IMR-90 (cell line): Measurements from ENCODE around the gene CORO7. TPM values are rescaled to one million over a fixed set of nuclear protein-coding genes. Genes with fewer than 3 reads are reported as not detected.

Experiments used
- ATAC-seq: fragments of 200-7000 bp; cut with Tn5 transposase; 2 replicates; pipeline ENCODE4 v1.9.1; 2020; ENCODE audit warnings: low read depth, mild to moderate bottlenecking, moderate library complexity
- BruUV-seq: library from RNA; stranded (reverse); fragments of 400-500 nt; replicated peaks from 2 replicates; lab custom pipeline; 2021; lab: Mats Ljungman, UMichigan
- CTCF ChIA-PET: fragments of 300-600 bp; formaldehyde crosslinking; extraction: SDS; loops from one replicate; lab custom pipeline; 2021; ENCODE audit warnings: antibody characterized with exemption; lab: Yijun Ruan, JAX
- POLR2A ChIA-PET: fragments of 300-600 bp; sonication (Branson Sonifier 250); formaldehyde crosslinking; loops from one replicate; lab custom pipeline; 2022; ENCODE audit warnings: antibody characterized with exemption; ENCODE audit not compliant: unreplicated experiment; lab: Charles Lee
- DNase-seq: peaks from one replicate; pipeline ENCODE4 v3.0.0; 2013
- H2AFZ ChIP-seq: replicated peaks from 2 replicates; pipeline ENCODE3; 2013; ENCODE audit warnings: low read length, mild to moderate bottlenecking; ENCODE audit not compliant: poor library complexity
- H2AK5ac ChIP-seq: 2 replicates; pipeline ENCODE4 v1.6.1; 2013; ENCODE audit warnings: low read depth, low read length, inconsistent platforms
- H2AK9ac ChIP-seq: replicated peaks from 2 replicates; pipeline ENCODE3; 2013; ENCODE audit warnings: mild to moderate bottlenecking, low read depth, low read length, moderate library complexity; ENCODE audit not compliant: poor library complexity
- H2BK120ac ChIP-seq: 2 replicates; pipeline ENCODE4 v1.6.1; 2013; ENCODE audit warnings: low read depth, low read length, inconsistent platforms
- H2BK15ac ChIP-seq: 3 replicates; pipeline ENCODE4 v1.6.1; 2013; ENCODE audit warnings: low read depth, low read length, inconsistent platforms
- H2BK20ac ChIP-seq: 2 replicates; pipeline ENCODE4 v1.6.1; 2013; ENCODE audit warnings: low read depth, mild to moderate bottlenecking, inconsistent platforms, low read length, moderate library complexity
- H2BK5ac ChIP-seq: 2 replicates; pipeline ENCODE4 v1.6.1; 2013; ENCODE audit warnings: mild to moderate bottlenecking, low read depth, low read length, inconsistent platforms; ENCODE audit not compliant: poor library complexity, severe bottlenecking
- H3K14ac ChIP-seq: replicated peaks from 2 replicates; pipeline ENCODE4 v1.6.1; 2013; ENCODE audit warnings: low read depth, low read length, inconsistent platforms
- H3K18ac ChIP-seq: 2 replicates; pipeline ENCODE4 v1.6.1; 2013; ENCODE audit warnings: low read depth, low read length, control low read depth
- H3K23ac ChIP-seq: 2 replicates; pipeline ENCODE4 v1.6.1; 2013; ENCODE audit warnings: low read depth, low read length, inconsistent platforms
- H3K27ac ChIP-seq: 2 replicates; pipeline ENCODE4 v1.5.1; 2013; ENCODE audit warnings: mild to moderate bottlenecking, control low read depth, low read length; ENCODE audit not compliant: insufficient read depth
- H3K27me3 ChIP-seq: 2 replicates; pipeline ENCODE4 v1.6.1; 2013; ENCODE audit warnings: low read length; ENCODE audit not compliant: control insufficient read depth, insufficient read depth
- H3K36me3 ChIP-seq: 2 replicates; pipeline ENCODE4 v1.6.1; 2013; ENCODE audit warnings: low read length, mixed read lengths; ENCODE audit not compliant: control insufficient read depth, insufficient read depth
- H3K4ac ChIP-seq: 2 replicates; pipeline ENCODE4 v1.6.1; 2013; ENCODE audit warnings: low read depth, low read length, inconsistent platforms
- H3K4me1 ChIP-seq: 2 replicates; pipeline ENCODE4 v1.6.1; 2013; ENCODE audit warnings: low read length, mixed read lengths; ENCODE audit not compliant: control insufficient read depth, insufficient read depth
- H3K4me2 ChIP-seq: 2 replicates; pipeline ENCODE4 v1.6.1; 2013; ENCODE audit warnings: low read depth, mild to moderate bottlenecking, control low read depth, low read length, moderate library complexity
- H3K4me3 ChIP-seq: 2 replicates; pipeline ENCODE4 v1.5.1; 2013; ENCODE audit warnings: low read depth, mild to moderate bottlenecking, control low read depth, low read length, moderate library complexity; ENCODE audit not compliant: insufficient read depth
- H3K56ac ChIP-seq: 2 replicates; pipeline ENCODE4 v1.6.1; 2013; ENCODE audit warnings: low read length, inconsistent platforms; ENCODE audit not compliant: insufficient read depth; ENCODE audit errors: extremely low read depth
- H3K79me1 ChIP-seq, 2 experiments: 2 replicates each; pipeline ENCODE4 v1.6.1; 2013; ENCODE audit warnings: low read length in 2 of 2, inconsistent platforms in 1 of 2, low read depth in 1 of 2
- H3K9ac ChIP-seq: 2 replicates; pipeline ENCODE4 v1.6.1; 2013; ENCODE audit warnings: low read depth, low read length, control low read depth
- H3K9me1 ChIP-seq: 2 replicates; pipeline ENCODE4 v1.6.1; 2013; ENCODE audit warnings: low read length, inconsistent platforms; ENCODE audit not compliant: insufficient read depth
- H3K9me3 ChIP-seq: 2 replicates; pipeline ENCODE4 v1.6.1; 2013; ENCODE audit warnings: low read length; ENCODE audit not compliant: control insufficient read depth, insufficient read depth
- H4K20me1 ChIP-seq: 2 replicates; pipeline ENCODE4 v1.6.1; 2013; ENCODE audit warnings: low read length, inconsistent platforms; ENCODE audit not compliant: insufficient read depth
- H4K5ac ChIP-seq: 2 replicates; pipeline ENCODE4 v1.6.1; 2013; ENCODE audit warnings: mild to moderate bottlenecking, low read depth, low read length, control low read depth
- H4K8ac ChIP-seq, 2 experiments: 2 replicates each; pipeline ENCODE4 v1.6.1; 2013; ENCODE audit warnings: low read depth in 2 of 2, low read length in 2 of 2, control low read depth in 1 of 2, inconsistent platforms in 1 of 2
- H4K91ac ChIP-seq: 2 replicates; pipeline ENCODE4 v1.6.1; 2013; ENCODE audit warnings: low read depth, low read length, inconsistent platforms; ENCODE audit not compliant: insufficient read depth
- BHLHE40 ChIP-seq: fragments of 150-350 bp; IDR thresholded peaks from 2 replicates; pipeline ENCODE4 v1.6.1; 2016; ENCODE audit warnings: mild to moderate bottlenecking, low read depth, low read length
- CEBPB ChIP-seq: IDR thresholded peaks from 2 replicates; pipeline ENCODE4 v1.6.1; 2012; ENCODE audit warnings: low read depth, low read length, improper control_type of control experiment
- CHD1 ChIP-seq: IDR thresholded peaks from 2 replicates; pipeline ENCODE4 v1.6.1; 2012; ENCODE audit warnings: low read depth, low read length, improper control_type of control experiment
- CTCF ChIP-seq: conservative IDR thresholded peaks from 2 replicates; pipeline ENCODE4 v1.5.1; 2012; ENCODE audit warnings: mild to moderate bottlenecking, low read depth, low read length, improper control_type of control experiment
- MAFK ChIP-seq: IDR thresholded peaks from 2 replicates; pipeline ENCODE4 v1.6.1; 2012; ENCODE audit warnings: low read depth, low read length, improper control_type of control experiment
- NFE2L2 ChIP-seq: fragments of 150-350 bp; IDR thresholded peaks from 2 replicates; pipeline ENCODE4 v1.6.1; 2016; ENCODE audit warnings: low read depth, mild to moderate bottlenecking, low read length
- RAD21 ChIP-seq: IDR thresholded peaks from 2 replicates; pipeline ENCODE4 v1.6.1; 2012; ENCODE audit warnings: low read length, improper control_type of control experiment
- SMC3 ChIP-seq: fragments of 150-350 bp; IDR thresholded peaks from 2 replicates; pipeline ENCODE4 v1.6.1; 2016; ENCODE audit warnings: low read depth, mild to moderate bottlenecking, antibody characterized with exemption, low read length, moderate library complexity
- USF2 ChIP-seq: fragments of 150-350 bp; IDR thresholded peaks from 2 replicates; pipeline ENCODE4 v1.6.1; 2017; ENCODE audit warnings: mild to moderate bottlenecking, antibody characterized with exemption, low read length, low read depth
- WGBS, 2 experiments: methylation state at CpG; one replicate each; pipeline versions ENCODE4 v1.1.5 to v1.1.7; 2013; ENCODE audit warnings: missing lambda C conversion rate in 2 of 2; ENCODE audit not compliant: insufficient read length in 1 of 2; ENCODE audit errors: extremely low coverage in 2 of 2; 5-methylcytosine and 5-hydroxymethylcytosine counted together
- dilution Hi-C: fragments of 300-500 bp; cut with HindIII; formaldehyde crosslinking; loops from one replicate; pipeline ENCODE4 v1.14.3; 2018; ENCODE audit warnings: low sequenced_read_pairs; ENCODE audit not compliant: unreplicated experiment
- in situ Hi-C: fragments of 300-500 bp; cut with MboI; formaldehyde crosslinking; loops from 3 replicates; pipeline ENCODE4 v1.14.3; 2019; ENCODE audit warnings: low sequenced_read_pairs, inconsistent platforms, mixed read lengths
- intact Hi-C: fragments of 100-400 bp; cut with micrococcal nuclease; formaldehyde crosslinking; loops from 2 replicates; pipeline ENCODE4 v1.10.0; 2022
- polyA plus RNA-seq, 3 experiments: library from polyadenylated mRNA; depleted of rRNA; stranded (reverse); fragments of >200 nt; gene quantifications; 2 replicates each; pipeline ENCODE4 v1.2.3, GENCODE V29; 2012; ENCODE audit warnings: low replicate concordance in 1 of 3
- total RNA-seq: library from RNA; depleted of rRNA; stranded (reverse); fragments of >200 nt; gene quantifications from 2 replicates; pipeline ENCODE4 v1.2.3, GENCODE V29; 2012

Gene CORO7
- total and polyA plus RNA-seq, 2 of the 4 experiments (the other 2 are of a cell fraction): 6.3 to 26.7 TPM

- intact Hi-C loops: no loop called here
- ChIA-PET CTCF (interaction anchor here (0.5 kb wide), 1 partner anchor 110 kb away, joined by 3 read pairs; no protein-coding TSS in a partner anchor), POLR2A (no interaction called here)
- peaks cover 0 to 88% of the 10 kb centered on the region in 2 experiments; a peak in 3 of 4 replicates for H3K79me1 ChIP-seq
- in situ Hi-C loops: no loop called here
- no peak overlapping the region for H3K23ac ChIP-seq
- no peak overlapping the region for H3K4me2 ChIP-seq
- no peak overlapping the region for H2BK120ac ChIP-seq
- no peak overlapping the region for H2BK20ac ChIP-seq
- 72% methylated on average over 10 of the region's 26 CpGs; no CpG with 5 or more reads in 1 of the 2 experiments for WGBS, 2 experiments
- no peak overlapping the region for H2BK5ac ChIP-seq
- peak overlapping the region; percentile 78 for H2AK9ac ChIP-seq
- dilution Hi-C loops: no loop called here
- peaks cover 6% of the 10 kb centered on the region for H3K9me1 ChIP-seq
- peak overlapping the region; percentile 7; the same call in 1 of the 2 replicates for H2AK5ac ChIP-seq
- no peak overlapping the region for H4K5ac ChIP-seq
- no peak overlapping the region for H4K91ac ChIP-seq
- DNase-seq: no peak
- H2BK15ac ChIP-seq: no peak overlapping the region
- TF ChIP-seq CTCF (no peak), CHD1 (no peak), CEBPB (no peak), RAD21 (no peak), NFE2L2 (no peak), SMC3 (no peak), USF2 (no peak), MAFK (no peak), BHLHE40 (no peak)
- H3K9me3 ChIP-seq: no peaks in the 10 kb centered on the region
- H3K18ac ChIP-seq: no peak overlapping the region
- no peak overlapping the region for H3K56ac ChIP-seq
- peaks cover 98% of the 10 kb centered on the region for H4K20me1 ChIP-seq
- no peak overlapping the region for H3K9ac ChIP-seq
- H3K4me3 ChIP-seq: no peak overlapping the region
- H2AFZ ChIP-seq: peak overlapping the region; percentile 51
- H3K27me3 ChIP-seq: no peaks in the 10 kb centered on the region
- H4K8ac ChIP-seq: no peak overlapping the region
- no peak overlapping the region for H3K14ac ChIP-seq
- ATAC-seq: no peak
- H3K4ac ChIP-seq: no peak overlapping the region
- no peak overlapping the region for H3K27ac ChIP-seq
- BruUV-seq: no TSS peak
- peaks cover 66% of the 10 kb centered on the region for H3K36me3 ChIP-seq
- H3K4me1 ChIP-seq: peaks cover 32% of the 10 kb centered on the region
Measured at GRCh38 chr16:4380119-4381063, 36.0 kb downstream of the CORO7 start.
